M059J (cell line): ENCODE results near the gene TAS1R3. TPM values are rescaled to one million over a fixed set of nuclear protein-coding genes. Genes with fewer than 3 reads are reported as not detected.

ENCODE experiments used
- DNase-seq: peaks from one replicate; pipeline ENCODE4 v3.0.0-alpha.2; 2012; ENCODE audit warnings: low read depth
- total RNA-seq: library from RNA; depleted of rRNA; stranded (reverse); fragments of >200 nt; shearing (Covaris generic); gene quantifications from 2 replicates; pipeline ENCODE4 v1.2.3, GENCODE V29; 2014; rRNA removed

TAS1R3 gene
- not detected in 2 replicates for total RNA-seq

DNA sequence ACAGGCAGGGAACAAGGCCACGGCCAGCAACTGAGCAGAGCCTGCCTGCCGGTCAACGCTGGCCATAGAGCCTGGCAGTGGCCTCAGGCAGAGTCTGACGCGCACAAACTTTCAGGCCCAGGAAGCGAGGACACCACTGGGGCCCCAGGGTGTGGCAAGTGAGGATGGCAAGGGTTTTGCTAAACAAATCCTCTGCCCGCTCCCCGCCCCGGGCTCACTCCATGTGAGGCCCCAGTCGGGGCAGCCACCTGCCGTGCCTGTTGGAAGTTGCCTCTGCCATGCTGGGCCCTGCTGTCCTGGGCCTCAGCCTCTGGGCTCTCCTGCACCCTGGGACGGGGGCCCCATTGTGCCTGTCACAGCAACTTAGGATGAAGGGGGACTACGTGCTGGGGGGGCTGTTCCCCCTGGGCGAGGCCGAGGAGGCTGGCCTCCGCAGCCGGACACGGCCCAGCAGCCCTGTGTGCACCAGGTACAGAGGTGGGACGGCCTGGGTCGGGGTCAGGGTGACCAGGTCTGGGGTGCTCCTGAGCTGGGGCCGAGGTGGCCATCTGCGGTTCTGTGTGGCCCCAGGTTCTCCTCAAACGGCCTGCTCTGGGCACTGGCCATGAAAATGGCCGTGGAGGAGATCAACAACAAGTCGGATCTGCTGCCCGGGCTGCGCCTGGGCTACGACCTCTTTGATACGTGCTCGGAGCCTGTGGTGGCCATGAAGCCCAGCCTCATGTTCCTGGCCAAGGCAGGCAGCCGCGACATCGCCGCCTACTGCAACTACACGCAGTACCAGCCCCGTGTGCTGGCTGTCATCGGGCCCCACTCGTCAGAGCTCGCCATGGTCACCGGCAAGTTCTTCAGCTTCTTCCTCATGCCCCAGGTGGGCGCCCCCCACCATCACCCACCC is at the start of gene TAS1R3:
TAS1R3 (plus strand) TSS at position 213 of the 898 bp plus-strand sequence; CDS start at position 279, 66 bp downstream.
- DNase-seq = peak; percentile 22

DNA sequence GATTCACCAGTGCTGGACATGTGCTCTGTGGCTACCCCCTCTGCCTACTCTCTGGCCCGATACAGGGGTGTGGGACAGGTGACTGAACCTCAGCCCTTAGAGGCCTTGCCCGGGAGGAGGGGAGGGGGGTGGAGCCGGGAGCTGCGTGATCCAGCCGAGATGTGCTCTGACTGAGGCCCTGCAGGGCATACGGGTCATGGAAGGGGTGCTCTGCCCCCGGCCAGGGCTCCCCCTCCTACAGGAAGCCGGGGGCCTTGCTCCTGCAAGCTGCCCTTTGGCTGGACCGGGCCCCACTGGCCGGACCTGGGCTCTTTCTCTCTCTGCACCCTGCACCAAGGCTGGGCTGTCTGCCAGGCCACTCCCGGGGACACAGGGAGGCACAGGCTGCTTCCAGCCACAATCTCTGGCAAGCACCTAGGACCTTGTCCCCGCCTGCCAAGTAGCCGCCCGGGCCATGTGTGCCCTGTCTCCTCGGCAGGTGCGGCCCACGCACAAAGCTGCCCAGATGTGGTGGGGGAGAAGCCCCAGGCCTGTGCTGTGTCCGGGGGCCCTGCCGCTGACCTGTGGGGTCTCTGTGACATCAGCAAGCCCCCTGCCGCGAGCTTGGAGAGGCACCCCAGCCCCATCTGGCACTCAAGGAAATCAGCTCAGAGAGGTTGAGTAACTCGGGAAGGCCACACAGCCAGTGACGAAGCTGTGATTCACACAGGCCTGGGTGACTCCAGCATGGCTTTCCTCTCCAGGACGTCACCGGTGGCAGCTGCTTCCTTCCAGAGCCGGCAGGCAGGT is 49.4 kb upstream of the TAS1R3 start:
- DNase-seq = peak; percentile 84

GRCh38 chr1:1282998-1283397 is 48.1 kb upstream of the TAS1R3 start:
- DNase-seq = peak; percentile 76

- peak; percentile 36 for DNase-seq
Observed at GRCh38 chr1:1283821-1284220, 47.3 kb upstream of the TAS1R3 start.

GRCh38 chr1:1284221-1285101 is 46.6 kb upstream of the TAS1R3 start:
- no peak for DNase-seq

- DNase-seq = no peak
Observed at GRCh38 chr1:1285102-1285571, 45.9 kb upstream of the TAS1R3 start.

- no peak for DNase-seq
Observed at GRCh38 chr1:1285611-1286311, 45.3 kb upstream of the TAS1R3 start.

- DNase-seq = no peak
Observed at GRCh38 chr1:1286313-1287261, 44.5 kb upstream of the TAS1R3 start.

DNA sequence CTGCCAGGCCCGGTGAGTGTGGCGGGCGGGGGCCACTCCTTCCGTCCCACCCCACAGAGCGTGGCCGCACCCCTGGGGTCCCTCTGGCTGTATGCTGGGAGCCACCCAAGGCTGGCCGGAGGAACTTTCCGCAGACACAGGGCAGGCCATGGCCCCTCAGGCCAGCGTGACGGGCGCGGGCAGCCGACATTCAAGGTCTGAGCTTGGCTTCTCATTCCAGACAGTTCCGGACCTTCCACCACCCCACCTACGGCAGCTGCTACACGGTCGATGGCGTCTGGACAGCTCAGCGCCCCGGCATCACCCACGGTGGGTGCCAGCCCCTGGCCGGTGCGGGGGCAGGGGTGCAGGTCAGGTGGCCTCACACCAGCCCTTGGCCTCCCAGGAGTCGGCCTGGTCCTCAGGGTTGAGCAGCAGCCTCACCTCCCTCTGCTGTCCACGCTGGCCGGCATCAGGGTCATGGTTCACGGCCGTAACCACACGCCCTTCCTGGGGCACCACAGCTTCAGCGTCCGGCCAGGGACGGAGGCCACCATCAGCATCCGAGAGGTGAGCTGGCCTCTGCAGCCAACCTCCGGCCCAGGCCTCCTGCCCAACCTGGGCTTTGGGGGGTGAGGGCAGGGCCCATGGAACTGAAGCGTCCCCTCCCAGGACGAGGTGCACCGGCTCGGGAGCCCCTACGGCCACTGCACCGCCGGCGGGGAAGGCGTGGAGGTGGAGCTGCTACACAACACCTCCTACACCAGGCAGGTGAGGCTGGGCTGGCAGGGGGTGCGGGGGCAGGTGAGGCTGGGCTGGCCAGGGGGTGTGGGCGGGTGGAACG is 43.6 kb upstream of the TAS1R3 start:
- no peak for DNase-seq

- DNase-seq = peak; percentile 36
Observed at GRCh38 chr1:1290238-1290731, 40.8 kb upstream of the TAS1R3 start.

- DNase-seq = no peak
Observed at GRCh38 chr1:1291023-1291528, 40.0 kb upstream of the TAS1R3 start.

- peak; percentile 63 for DNase-seq
Observed at GRCh38 chr1:1291548-1292441, 39.3 kb upstream of the TAS1R3 start.

DNA sequence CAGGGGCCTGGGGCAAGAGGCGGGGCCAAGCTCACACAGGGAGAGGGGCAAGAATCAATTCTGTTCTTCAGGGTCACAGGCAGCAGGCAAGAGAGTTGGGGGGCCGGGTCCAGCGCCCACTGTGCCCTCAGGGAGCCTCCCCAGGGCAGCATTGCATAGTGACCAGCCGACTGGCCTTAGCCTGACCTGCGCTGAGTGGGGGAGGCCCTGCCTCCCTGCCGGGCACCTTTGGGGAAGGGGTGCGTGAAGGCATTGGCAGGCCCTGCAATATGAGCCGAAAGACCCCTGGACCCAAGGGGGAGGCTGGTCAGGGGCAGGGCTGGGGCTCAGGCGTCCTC is 38.7 kb upstream of the TAS1R3 start:
- DNase-seq = no peak

- no peak for DNase-seq
Observed at GRCh38 chr1:1292851-1293250, 38.2 kb upstream of the TAS1R3 start.

DNA sequence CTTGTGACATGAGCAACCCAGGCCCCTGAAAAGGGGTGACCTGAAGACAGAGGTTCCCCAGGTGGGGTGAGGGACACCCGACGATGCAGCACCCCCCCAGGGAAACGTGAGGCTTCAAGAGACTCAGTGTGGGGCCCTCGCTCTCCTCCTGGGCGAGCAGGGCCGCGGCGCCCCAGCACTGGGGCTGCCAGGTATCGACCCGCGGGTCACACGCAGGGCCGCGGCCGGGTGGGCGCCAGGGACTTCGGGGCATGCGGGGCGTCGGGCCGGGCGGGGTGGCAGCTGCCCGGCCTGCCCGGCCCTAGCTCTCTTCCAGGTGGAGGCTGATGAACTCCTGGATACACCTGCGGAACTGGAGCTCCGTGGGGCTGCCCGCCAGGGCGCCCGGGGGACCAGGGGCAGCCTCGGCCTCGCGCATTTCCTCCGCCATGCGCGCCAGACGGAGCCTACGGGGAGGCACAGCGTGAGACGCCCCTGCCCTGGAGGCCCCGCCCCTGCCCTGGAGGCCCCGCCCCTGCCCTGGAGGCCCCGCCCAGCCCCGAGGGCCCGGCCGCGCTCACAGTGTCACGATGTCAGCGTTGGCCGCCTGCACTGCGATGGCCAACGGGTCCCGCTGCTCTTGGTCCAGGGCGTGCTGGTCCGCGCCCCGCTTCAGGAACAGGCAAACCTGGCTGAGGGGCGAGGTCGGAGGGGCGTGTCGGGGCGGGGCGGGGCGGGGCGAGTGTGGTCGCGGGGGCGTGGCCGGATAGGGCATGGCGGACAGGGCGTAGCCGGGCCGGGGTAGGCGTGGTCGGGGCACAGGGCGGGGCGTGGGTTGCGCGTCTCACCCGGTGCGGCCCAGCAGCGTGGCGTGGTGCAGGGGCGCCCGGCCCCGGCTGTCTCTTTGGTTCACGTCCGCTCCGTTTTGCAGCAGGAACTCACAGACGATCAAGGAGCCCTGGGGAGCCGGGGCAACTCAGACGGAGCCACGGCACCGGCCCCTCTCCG is 37.5 kb upstream of the TAS1R3 start:
- no peak for DNase-seq

GRCh38 chr1:1294250-1294890 is 36.7 kb upstream of the TAS1R3 start:
- no peak for DNase-seq
